Nephron progenitor cell (in vitro differentiated cells): Measurements from ENCODE around the gene SFN.
"Not testable (repeated sequence)": the region's sequence is repeated elsewhere in the genome, so short reads cannot be mapped to it uniquely, and the experiment has no call there.

Experiments used
- DNase-seq: peaks from one replicate; pipeline ENCODE4 v3.0.0; 2021
- H3K27ac Mint-ChIP-seq: 2 replicates; pipeline ENCODE4 v1.8.0; 2021; ENCODE audit warnings: mild to moderate bottlenecking, moderate library complexity, mixed read lengths
- H3K27me3 Mint-ChIP-seq: 2 replicates; pipeline ENCODE4 v1.8.0; 2021; ENCODE audit warnings: mild to moderate bottlenecking, low read depth, mixed read lengths; ENCODE audit not compliant: poor library complexity
- H3K36me3 Mint-ChIP-seq: 2 replicates; pipeline ENCODE4 v1.8.0; 2021; ENCODE audit warnings: low read depth, mixed read lengths
- H3K4me1 Mint-ChIP-seq: 2 replicates; pipeline ENCODE4 v1.8.0; 2021; ENCODE audit warnings: mixed read lengths
- H3K4me3 Mint-ChIP-seq: 2 replicates; pipeline ENCODE4 v1.8.0; 2021; ENCODE audit warnings: mild to moderate bottlenecking, moderate library complexity, mixed read lengths
- H3K9me3 Mint-ChIP-seq: 2 replicates; pipeline ENCODE4 v1.8.0; 2021; ENCODE audit warnings: mild to moderate bottlenecking, moderate library complexity, mixed read lengths
- CTCF ChIP-seq: fragments of 200-600 bp; sonication (generic); IDR thresholded peaks from 2 replicates; pipeline ENCODE4 v1.5.0; 2021; ENCODE audit warnings: antibody characterized with exemption

Gene SFN

GRCh38 chr1:26864610-26865480, 1.9 kb downstream of the SFN start:
- DNase-seq = peak; percentile 96
- Mint-ChIP-seq H3K27ac (peak overlapping the region; percentile 55), H3K4me3 (peak overlapping the region; percentile 91), H3K36me3 (no peaks in the 10 kb centered on the region), H3K27me3 (peaks cover 3% of the 10 kb centered on the region), H3K4me1 (peaks cover 47% of the 10 kb centered on the region), H3K9me3 (no peaks in the 10 kb centered on the region)
- no peak for TF ChIP-seq CTCF

GRCh38 chr1:26873097-26873496, 10.1 kb downstream of the SFN start:
- not testable (repeated sequence) for H3K9me3 Mint-ChIP-seq, H3K27me3 Mint-ChIP-seq, H3K4me1 Mint-ChIP-seq, H3K4me3 Mint-ChIP-seq, H3K36me3 Mint-ChIP-seq, DNase-seq
- peak overlapping the region; percentile 58 for H3K27ac Mint-ChIP-seq

GRCh38 chr1:26874896-26875295, 11.9 kb downstream of the SFN start:
- Mint-ChIP-seq H3K27ac (peak overlapping the region; percentile 78), H3K9me3 (no peaks in the 10 kb centered on the region), H3K27me3 (no peaks in the 10 kb centered on the region), H3K36me3 (peaks cover 6% of the 10 kb centered on the region), H3K4me1 (no peaks in the 10 kb centered on the region), H3K4me3 (no peak overlapping the region)
- no peak for DNase-seq
- TF ChIP-seq CTCF = no peak

GRCh38 chr1:26877326-26877725, 14.4 kb downstream of the SFN start:
- no peak for TF ChIP-seq CTCF
- Mint-ChIP-seq H3K4me3 (no peak overlapping the region), H3K27me3 (no peaks in the 10 kb centered on the region), H3K27ac (no peak overlapping the region), H3K36me3 (peaks cover 19% of the 10 kb centered on the region), H3K9me3 (no peaks in the 10 kb centered on the region), H3K4me1 (no peaks in the 10 kb centered on the region)
- DNase-seq = no peak

- H3K9me3 Mint-ChIP-seq = no peaks in the 10 kb centered on the region
- no peak overlapping the region for H3K4me3 Mint-ChIP-seq
- TF ChIP-seq CTCF = no peak
- no peaks in the 10 kb centered on the region for H3K4me1 Mint-ChIP-seq
- DNase-seq = no peak
- peaks cover 40% of the 10 kb centered on the region for H3K36me3 Mint-ChIP-seq
- no peak overlapping the region for H3K27ac Mint-ChIP-seq
- no peaks in the 10 kb centered on the region for H3K27me3 Mint-ChIP-seq
Measured at GRCh38 chr1:26879793-26880192, 16.8 kb downstream of the SFN start.

GRCh38 chr1:26881611-26882010, 18.7 kb downstream of the SFN start:
- peaks cover 52% of the 10 kb centered on the region for H3K36me3 Mint-ChIP-seq
- not testable (repeated sequence) for H3K27ac Mint-ChIP-seq, H3K9me3 Mint-ChIP-seq, DNase-seq, H3K4me1 Mint-ChIP-seq, H3K27me3 Mint-ChIP-seq, H3K4me3 Mint-ChIP-seq
